Keratinocyte (primary cell): ENCODE data around the gene ADIPOR2. TPM values are rescaled to one million over a fixed set of nuclear protein-coding genes. Genes with fewer than 3 reads are reported as not detected.

Experiments
- DNase-seq: peaks from one replicate; pipeline ENCODE4 v3.0.0-alpha.2; 2011; ENCODE audit warnings: low read depth, missing footprints, low spot score
- FAIRE-seq: peaks from 2 replicates; lab custom pipeline; 2011; peaks lifted over from hg19 to GRCh38; lab: Jason Lieb, UNC
- H2AFZ ChIP-seq: 2 replicates; pipeline ENCODE4 v1.6.0; 2012; ENCODE audit warnings: low read length, control low read depth, inconsistent platforms; ENCODE audit not compliant: control insufficient read depth
- H3K27ac ChIP-seq: 2 replicates; pipeline ENCODE4 v1.5.1; 2011; ENCODE audit warnings: low read length; ENCODE audit not compliant: control insufficient read depth, insufficient read depth
- H3K27me3 ChIP-seq: 3 replicates; pipeline ENCODE4 v1.6.0; 2011; ENCODE audit warnings: low read length; ENCODE audit not compliant: control insufficient read depth, insufficient read depth; ENCODE audit errors: extremely low read depth
- H3K36me3 ChIP-seq, 2 experiments: 2 replicates in 1 of 2; 3 replicates in 1 of 2; pipeline ENCODE4 v1.5.1; 2011; ENCODE audit warnings: low read length in 2 of 2, mild to moderate bottlenecking in 1 of 2; ENCODE audit not compliant: control insufficient read depth in 2 of 2, insufficient read depth in 2 of 2; ENCODE audit errors: extremely low read depth in 1 of 2
- H3K4me1 ChIP-seq: 3 replicates; pipeline ENCODE4 v1.5.1; 2011; ENCODE audit warnings: low read length; ENCODE audit not compliant: control insufficient read depth, insufficient read depth; ENCODE audit errors: extremely low read depth
- H3K4me2 ChIP-seq: 3 replicates; pipeline ENCODE4 v1.6.0; 2011; ENCODE audit warnings: low read depth, low read length; ENCODE audit not compliant: control insufficient read depth, insufficient read depth; ENCODE audit errors: extremely low read depth
- H3K4me3 ChIP-seq, 3 experiments: fragments of 200-600 bp in 1 of 3; sonication (generic) in 1 of 3; 2 replicates in 2 of 3; 3 replicates in 1 of 3; pipeline ENCODE4 v1.5.1; 2011 to 2016; ENCODE audit warnings: low read length in 3 of 3, mild to moderate bottlenecking in 3 of 3, control low read depth in 2 of 3, inconsistent platforms in 1 of 3, low read depth in 1 of 3, mixed read lengths in 1 of 3, mixed run types in 1 of 3, moderate library complexity in 1 of 3; ENCODE audit not compliant: control insufficient read depth in 2 of 3, insufficient read depth in 2 of 3; ENCODE audit errors: extremely low read depth in 1 of 3
- H3K79me2 ChIP-seq: 2 replicates; pipeline ENCODE4 v1.6.0; 2012; ENCODE audit warnings: low read length; ENCODE audit not compliant: control insufficient read depth, insufficient read depth
- H3K9ac ChIP-seq: 3 replicates; pipeline ENCODE4 v1.6.0; 2011; ENCODE audit warnings: low read length; ENCODE audit not compliant: control insufficient read depth, insufficient read depth; ENCODE audit errors: extremely low read depth
- H3K9me1 ChIP-seq: 3 replicates; pipeline ENCODE4 v1.6.0; 2011; ENCODE audit warnings: low read length; ENCODE audit not compliant: control insufficient read depth, insufficient read depth; ENCODE audit errors: extremely low read depth
- H3K9me3 ChIP-seq: 2 replicates; pipeline ENCODE4 v1.5.1; 2012; ENCODE audit warnings: low read depth, low read length; ENCODE audit not compliant: control insufficient read depth
- H4K20me1 ChIP-seq: 3 replicates; pipeline ENCODE4 v1.6.0; 2011; ENCODE audit warnings: low read length; ENCODE audit not compliant: control insufficient read depth, insufficient read depth; ENCODE audit errors: extremely low read depth
- EZH2 ChIP-seq: IDR thresholded peaks from one replicate; pipeline ENCODE4 v1.6.1; 2012; ENCODE audit warnings: inconsistent platforms, mild to moderate bottlenecking, low read length, moderate library complexity
- dilution Hi-C: fragments of 300-500 bp; cut with MboI; formaldehyde crosslinking; loops from one replicate; pipeline ENCODE4 v1.7.0; 2020; ENCODE audit warnings: low sequenced_read_pairs; ENCODE audit not compliant: extremely low pct_ligation_motif_present
- polyA plus RNA-seq, 5 experiments: library from polyadenylated mRNA; depleted of rRNA in 3 of 5; stranded (reverse) in 3 of 5; stranded (forward) in 1 of 5; unstranded in 1 of 5; fragments of >200 nt; gene quantifications; 1 replicate in 1 of 5; 2 replicates in 3 of 5; 3 replicates in 1 of 5; pipeline versions ENCODE4 v1.2.1 to v1.2.3, GENCODE V29; 2011 to 2012; ENCODE audit warnings: missing spikeins in 2 of 5, low read depth in 1 of 5, low replicate concordance in 1 of 5
- TF ChIP-seq, protein P1 (sequence below), 3 experiments: IDR thresholded peaks in 1 of 3; conservative IDR thresholded peaks in 1 of 3; optimal IDR thresholded peaks in 1 of 3; 2 replicates in 2 of 3; 3 replicates in 1 of 3; pipeline versions ENCODE3 to v1.5.1; 2011; ENCODE audit warnings: low read length in 3 of 3, mild to moderate bottlenecking in 3 of 3, moderate library complexity in 2 of 3, control low read depth in 1 of 3, inconsistent platforms in 1 of 3; ENCODE audit not compliant: insufficient read depth in 2 of 3; ENCODE audit errors: extremely low read depth in 1 of 3

Gene ADIPOR2
- polyA plus RNA-seq, 1 donor (not counting 4 experiments of a cell fraction or from before 2014, with no cell fraction given): 59.4 TPM

DNA sequence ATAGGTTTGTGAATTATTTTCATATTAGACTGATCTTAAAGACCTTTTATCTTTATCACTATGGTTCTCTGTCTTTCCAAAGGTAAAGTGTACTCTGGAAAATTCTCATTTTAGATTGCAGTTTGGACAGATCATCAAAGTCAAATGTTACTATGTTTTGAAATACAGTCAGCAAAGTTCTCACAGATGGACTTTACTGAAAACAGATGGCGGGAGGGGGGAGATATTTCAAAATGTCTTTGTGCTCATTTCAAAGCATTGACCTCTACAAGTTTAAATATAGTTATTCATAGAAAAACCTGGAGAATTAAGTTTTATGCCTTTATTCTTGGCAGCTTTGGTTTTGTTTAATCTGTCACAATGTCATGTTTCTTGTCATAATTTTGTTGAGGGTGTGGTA lies 77.7 kb downstream of the ADIPOR2 start:
- dilution Hi-C loops: no loop called here
- Histone ChIP-seq H4K20me1 (no peaks in the 10 kb centered on the region), H3K4me1 (peaks cover 2% of the 10 kb centered on the region)

GRCh38 chr12:1769809-1770494 lies 79.1 kb downstream of the ADIPOR2 start:
- peaks cover 3 to 10% of the 10 kb centered on the region in 2 experiments for H3K36me3 ChIP-seq
- no peaks in the 10 kb centered on the region for H4K20me1 ChIP-seq
- no peaks in the 10 kb centered on the region for H3K9me1 ChIP-seq
- peaks cover 13% of the 10 kb centered on the region for H3K79me2 ChIP-seq
- TF ChIP-seq EZH2: no peak
- TF ChIP-seq, protein P1, sequence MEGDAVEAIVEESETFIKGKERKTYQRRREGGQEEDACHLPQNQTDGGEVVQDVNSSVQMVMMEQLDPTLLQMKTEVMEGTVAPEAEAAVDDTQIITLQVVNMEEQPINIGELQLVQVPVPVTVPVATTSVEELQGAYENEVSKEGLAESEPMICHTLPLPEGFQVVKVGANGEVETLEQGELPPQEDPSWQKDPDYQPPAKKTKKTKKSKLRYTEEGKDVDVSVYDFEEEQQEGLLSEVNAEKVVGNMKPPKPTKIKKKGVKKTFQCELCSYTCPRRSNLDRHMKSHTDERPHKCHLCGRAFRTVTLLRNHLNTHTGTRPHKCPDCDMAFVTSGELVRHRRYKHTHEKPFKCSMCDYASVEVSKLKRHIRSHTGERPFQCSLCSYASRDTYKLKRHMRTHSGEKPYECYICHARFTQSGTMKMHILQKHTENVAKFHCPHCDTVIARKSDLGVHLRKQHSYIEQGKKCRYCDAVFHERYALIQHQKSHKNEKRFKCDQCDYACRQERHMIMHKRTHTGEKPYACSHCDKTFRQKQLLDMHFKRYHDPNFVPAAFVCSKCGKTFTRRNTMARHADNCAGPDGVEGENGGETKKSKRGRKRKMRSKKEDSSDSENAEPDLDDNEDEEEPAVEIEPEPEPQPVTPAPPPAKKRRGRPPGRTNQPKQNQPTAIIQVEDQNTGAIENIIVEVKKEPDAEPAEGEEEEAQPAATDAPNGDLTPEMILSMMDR (optimal IDR thresholded peaks at IDR 0.05 in 1 of 3, IDR thresholded peaks at IDR 0.05 in 1 of 3, conservative IDR thresholded peaks at IDR 0.05 in 1 of 3; ENCODE audit: extremely low read depth in 1 of 3, insufficient read depth in 2 of 3, low read length in 3 of 3): no peak
- DNase-seq (no peak), FAIRE-seq (peak; percentile 9)
- no peak overlapping the region for H3K4me3 ChIP-seq
- H3K9ac ChIP-seq: no peak overlapping the region
- no peak overlapping the region for H2AFZ ChIP-seq
- H3K27me3 ChIP-seq: no peaks in the 10 kb centered on the region
- H3K27ac ChIP-seq: no peak overlapping the region
- H3K4me1 ChIP-seq: peaks cover 2% of the 10 kb centered on the region
- dilution Hi-C loops: no loop called here
- no peaks in the 10 kb centered on the region for H3K9me3 ChIP-seq
- H3K4me2 ChIP-seq: no peak overlapping the region

More for the DNA sequence above, 77.7 kb downstream of the ADIPOR2 start:
- Histone ChIP-seq H3K4me2 (no peak overlapping the region), H3K9me1 (no peaks in the 10 kb centered on the region), H2AFZ (no peak overlapping the region), H3K9me3 (no peaks in the 10 kb centered on the region), H3K27ac (no peak overlapping the region), H3K36me3 (peaks cover 3 to 10% of the 10 kb centered on the region in 2 experiments), H3K79me2 (peaks cover 13% of the 10 kb centered on the region), H3K4me3 (no peak overlapping the region), H3K27me3 (no peaks in the 10 kb centered on the region), H3K9ac (no peak overlapping the region)
- DNase-seq (no peak), FAIRE-seq (no peak)
- TF ChIP-seq, protein P1 (optimal IDR thresholded peaks at IDR 0.05 in 1 of 3, IDR thresholded peaks at IDR 0.05 in 1 of 3, conservative IDR thresholded peaks at IDR 0.05 in 1 of 3; ENCODE audit: extremely low read depth in 1 of 3, insufficient read depth in 2 of 3, low read length in 3 of 3): no peak
- TF ChIP-seq EZH2: no peak
